PC-3 (cell line): ENCODE results near the gene IFTAP.

Source experiments
- CTCF ChIP-seq: fragments of 300-600 bp; sonication (generic); conservative IDR thresholded peaks from 2 replicates; pipeline ENCODE4 v1.5.1; 2017; ENCODE audit warnings: antibody characterized with exemption, low read depth, mild to moderate bottlenecking, low read length
- EZH2 ChIP-seq: fragments of 300-600 bp; sonication (generic); IDR thresholded peaks from one replicate; pipeline ENCODE4 v1.6.1; 2017; ENCODE audit warnings: antibody characterized with exemption, mild to moderate bottlenecking, low read length; ENCODE audit not compliant: unreplicated experiment

- no peak for TF ChIP-seq CTCF
- no peak for TF ChIP-seq EZH2
These were observed 2.6 kb downstream of the IFTAP start for GRCh38 chr11:36596880-36597279.
